COLO668 (cell line): ENCODE data around the gene UBE2D4.
"Not testable (repeated sequence)": the region's sequence is repeated elsewhere in the genome, so short reads cannot be mapped to it uniquely, and the experiment has no call there.

Experiments
- DNase-seq: peaks from one replicate; lab custom pipeline; 2025; ENCODE audit not compliant: unreplicated experiment; lab: John Stamatoyannopoulos, UW

The UBE2D4 gene

GRCh38 chr7:43925984-43926797 is at the start of gene UBE2D4:
TSS of gene UBE2D4 (plus strand) at chr7:43926436. CDS start at chr7:43926533, 97 bp downstream.
- DNase-seq, result peak; percentile 98

DNA sequence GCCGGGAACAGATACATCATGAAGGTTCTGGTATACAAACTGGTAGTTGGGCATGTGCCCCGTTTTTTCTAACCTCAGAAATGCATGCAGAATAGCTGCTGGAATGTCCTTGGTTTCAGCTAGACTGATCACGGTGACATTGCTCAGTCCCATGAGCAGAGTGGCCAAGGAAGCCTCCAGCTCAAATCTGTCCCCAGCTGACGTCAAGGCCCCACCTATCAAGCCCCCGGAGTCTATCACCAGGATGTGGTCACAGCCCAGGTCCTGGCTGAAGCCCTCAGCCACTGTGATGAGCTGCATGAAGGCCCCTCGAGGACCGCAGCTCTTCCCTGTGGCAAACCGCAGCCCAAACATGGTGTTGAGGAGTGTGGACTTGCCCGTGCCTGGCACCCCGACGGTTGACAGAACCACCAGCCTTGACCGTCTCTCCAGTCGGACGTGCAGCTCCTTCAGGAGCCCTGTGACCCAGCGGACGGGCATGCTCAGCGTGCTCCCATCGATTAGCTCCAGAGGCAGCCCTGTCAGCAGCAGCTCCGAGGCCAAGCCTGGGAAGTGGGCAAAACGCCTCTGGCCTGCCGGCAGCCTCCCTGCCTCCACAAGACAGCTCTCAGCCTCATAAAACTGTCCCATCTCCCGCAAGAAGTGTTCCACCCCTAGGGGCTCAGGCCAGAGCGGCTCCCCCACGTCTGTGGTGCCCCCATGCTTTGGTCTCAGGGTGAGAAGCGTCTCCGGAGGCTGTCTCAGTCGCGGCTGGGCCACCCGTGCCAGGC is 49.1 kb upstream of the UBE2D4 start:
- DNase-seq, result no peak

- no peak for DNase-seq
These were observed 48.0 kb upstream of the UBE2D4 start for GRCh38 chr7:43877968-43878864.

- no peak for DNase-seq
These were observed 47.4 kb upstream of the UBE2D4 start for GRCh38 chr7:43878867-43879266.

DNA sequence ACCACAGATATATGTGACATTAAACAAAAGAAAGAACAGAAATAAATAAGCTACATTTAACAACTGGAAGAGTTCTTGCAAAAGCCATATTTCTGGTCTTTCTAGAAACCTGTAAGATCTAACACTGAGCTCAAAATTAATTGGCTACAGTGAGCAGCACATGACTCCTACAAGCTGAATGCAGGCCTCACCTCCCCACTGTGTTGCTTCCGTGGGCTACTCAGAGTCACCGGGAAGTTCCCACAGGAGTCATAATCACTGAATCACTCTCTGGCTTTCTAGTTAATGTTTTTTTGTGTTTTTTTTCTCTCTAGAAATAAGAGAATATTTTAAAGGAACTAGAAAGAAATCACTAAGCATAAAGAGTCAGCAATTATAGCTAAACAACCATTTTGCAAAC is 46.8 kb upstream of the UBE2D4 start:
- no peak for DNase-seq

- DNase-seq, result no peak
These were observed 45.6 kb upstream of the UBE2D4 start for GRCh38 chr7:43880596-43880995.

DNA sequence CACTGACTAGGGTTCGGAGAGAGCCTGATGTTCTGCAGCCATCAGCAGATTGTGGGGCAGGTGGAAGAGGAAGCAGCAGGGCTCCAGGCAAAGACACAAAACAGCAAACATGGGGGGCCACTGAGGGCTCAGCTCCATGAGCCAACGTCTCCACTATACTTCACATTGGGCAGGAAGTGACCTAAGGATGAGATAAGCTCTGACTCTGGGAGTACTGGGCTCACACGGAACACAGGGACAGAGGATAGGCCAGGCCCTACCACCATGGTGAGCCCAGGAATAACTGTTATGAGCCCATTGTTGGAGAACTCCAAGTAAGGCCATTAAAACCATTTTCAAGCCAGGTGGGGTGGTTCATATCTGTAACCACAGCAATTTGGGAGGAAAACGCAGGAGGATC is 42.0 kb upstream of the UBE2D4 start:
- DNase-seq, result no peak

DNA sequence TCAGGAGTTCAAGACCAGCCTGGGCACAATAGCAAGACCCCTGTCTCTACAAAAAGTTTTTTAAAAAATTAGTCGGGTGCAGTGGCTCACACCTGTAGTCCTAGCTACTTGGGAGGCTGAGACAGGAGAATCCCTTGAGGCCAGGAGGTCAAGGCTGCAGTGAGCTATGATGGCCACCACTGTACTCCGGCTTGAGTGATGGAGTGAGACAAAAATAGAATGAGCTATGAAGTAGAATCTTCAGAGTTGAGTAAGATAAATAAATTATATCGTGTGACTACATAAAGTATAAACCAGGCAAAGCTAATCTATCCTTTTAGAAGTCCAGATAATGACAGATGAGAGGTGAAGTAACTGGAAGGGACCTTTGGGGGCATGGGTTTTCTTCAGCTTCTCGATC is 41.6 kb upstream of the UBE2D4 start:
- no peak for DNase-seq

- DNase-seq, result no peak
These were observed 37.0 kb upstream of the UBE2D4 start for GRCh38 chr7:43888993-43889945.

DNA sequence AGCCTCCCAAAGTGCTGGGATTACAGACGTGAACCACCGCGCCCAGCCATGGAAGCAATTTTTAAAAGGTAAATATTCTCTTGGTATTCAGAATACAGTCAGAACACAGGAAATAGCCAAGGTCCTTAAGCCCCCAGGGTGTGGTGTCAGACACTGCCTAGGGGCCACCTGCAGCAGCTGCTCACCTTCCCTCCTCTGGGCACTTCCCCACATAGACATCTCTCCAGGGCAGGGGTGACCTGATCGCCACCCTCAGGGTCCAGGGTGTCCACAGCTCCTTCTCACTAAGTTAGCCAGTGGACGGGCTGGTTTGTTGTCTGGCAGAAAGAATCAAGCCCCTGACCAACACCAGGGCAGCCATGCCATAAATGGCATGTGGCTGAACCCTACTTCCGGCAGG is 35.8 kb upstream of the UBE2D4 start:
- no peak for DNase-seq

DNA sequence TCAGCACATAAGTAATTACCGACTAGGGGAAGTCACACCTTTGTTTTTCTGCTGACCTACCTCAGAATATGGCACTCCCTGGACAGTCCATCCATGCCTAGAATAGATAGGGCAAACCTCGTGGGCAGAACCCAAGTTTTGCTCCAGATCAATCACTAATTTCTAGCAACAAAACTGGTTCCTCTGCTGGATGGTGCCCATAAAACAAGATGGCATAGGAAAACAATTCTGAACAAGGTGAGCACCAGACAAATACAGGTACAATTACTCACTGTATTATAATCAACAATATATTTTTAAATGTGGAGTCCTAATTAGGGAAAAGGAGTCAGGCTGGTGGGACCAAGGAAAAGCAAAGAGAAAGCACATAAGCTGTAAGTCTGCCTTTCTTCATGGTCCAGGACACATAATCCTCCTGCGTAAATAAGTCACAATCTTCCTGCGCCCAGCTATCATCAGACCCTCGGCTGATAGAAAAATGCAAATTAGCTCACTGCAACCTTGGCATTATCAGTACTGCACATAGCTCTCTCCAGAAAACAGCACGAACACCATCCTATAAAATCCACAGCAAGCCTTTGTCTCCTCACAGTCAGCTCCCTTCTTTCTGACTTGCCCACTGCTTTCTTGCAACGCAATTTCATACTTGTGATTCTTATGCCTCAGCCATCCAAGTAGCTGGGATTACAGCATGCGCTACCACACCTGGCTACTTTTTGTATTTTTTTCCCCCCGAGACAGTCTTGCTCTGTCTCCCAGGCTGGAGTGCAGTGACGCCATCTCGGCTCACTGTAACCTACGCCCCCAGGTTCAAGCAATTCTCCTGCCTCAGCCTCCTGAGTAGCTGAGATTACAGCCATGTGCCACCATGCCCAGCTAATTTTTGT is 34.9 kb upstream of the UBE2D4 start:
- DNase-seq, result no peak

- no peak for DNase-seq
These were observed 30.3 kb upstream of the UBE2D4 start for GRCh38 chr7:43895847-43896415.

- DNase-seq, result not testable (repeated sequence)
These were observed 27.7 kb upstream of the UBE2D4 start for GRCh38 chr7:43898571-43898970.

DNA sequence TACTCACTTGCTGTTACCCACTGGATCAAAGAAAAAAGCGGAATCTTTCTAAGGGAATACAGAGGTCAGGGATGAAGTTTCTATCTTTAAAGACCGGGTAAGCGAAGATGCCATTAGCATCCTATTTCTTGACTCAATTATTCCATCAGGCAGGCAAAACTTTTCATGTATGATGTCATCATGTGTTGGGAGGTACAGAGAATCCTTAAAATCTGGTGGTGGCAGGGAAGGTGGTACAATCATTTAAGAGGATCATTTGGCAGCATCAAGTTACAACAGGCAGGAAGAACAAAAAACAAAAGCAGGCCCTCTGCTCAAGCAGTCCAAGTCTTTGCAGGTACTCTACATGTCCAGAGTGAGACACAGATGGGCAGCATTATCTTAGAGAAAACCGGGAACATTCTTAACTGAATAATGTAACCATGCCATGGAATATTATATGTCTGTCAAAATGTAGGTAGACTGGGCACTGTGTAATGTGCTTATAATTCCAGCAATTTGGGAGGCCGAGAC is 23.6 kb upstream of the UBE2D4 start:
- no peak for DNase-seq

DNA sequence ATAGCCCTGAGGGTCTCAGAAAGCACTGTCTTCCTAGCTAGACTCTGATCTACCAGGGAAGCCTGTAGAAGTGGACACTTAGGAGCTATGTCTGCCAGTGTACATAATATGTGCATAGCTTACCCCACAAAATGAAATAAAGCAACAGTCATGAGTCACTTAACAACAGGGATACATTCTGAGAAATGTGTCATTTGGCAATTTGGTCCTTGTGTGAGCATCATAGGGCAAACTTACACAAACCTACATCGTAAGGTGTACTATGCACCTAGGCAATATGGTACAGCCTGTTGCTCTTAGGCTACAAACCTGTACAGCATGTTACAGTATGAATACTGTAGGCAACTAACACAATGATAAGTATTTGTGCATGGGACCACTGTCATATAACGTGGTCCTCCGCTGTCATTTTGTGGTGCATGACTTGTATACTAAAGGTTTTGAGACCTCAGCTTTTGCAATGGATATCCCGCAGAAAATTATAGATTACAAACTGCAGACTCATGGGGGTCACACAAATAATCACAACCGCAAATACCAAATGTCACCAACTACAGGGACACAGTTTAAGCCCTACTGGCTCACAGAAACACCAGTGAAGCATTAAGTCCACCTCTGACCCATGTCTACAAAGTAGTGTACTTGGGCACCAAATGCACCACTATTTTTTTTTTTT is 21.6 kb upstream of the UBE2D4 start:
- no peak for DNase-seq

DNA sequence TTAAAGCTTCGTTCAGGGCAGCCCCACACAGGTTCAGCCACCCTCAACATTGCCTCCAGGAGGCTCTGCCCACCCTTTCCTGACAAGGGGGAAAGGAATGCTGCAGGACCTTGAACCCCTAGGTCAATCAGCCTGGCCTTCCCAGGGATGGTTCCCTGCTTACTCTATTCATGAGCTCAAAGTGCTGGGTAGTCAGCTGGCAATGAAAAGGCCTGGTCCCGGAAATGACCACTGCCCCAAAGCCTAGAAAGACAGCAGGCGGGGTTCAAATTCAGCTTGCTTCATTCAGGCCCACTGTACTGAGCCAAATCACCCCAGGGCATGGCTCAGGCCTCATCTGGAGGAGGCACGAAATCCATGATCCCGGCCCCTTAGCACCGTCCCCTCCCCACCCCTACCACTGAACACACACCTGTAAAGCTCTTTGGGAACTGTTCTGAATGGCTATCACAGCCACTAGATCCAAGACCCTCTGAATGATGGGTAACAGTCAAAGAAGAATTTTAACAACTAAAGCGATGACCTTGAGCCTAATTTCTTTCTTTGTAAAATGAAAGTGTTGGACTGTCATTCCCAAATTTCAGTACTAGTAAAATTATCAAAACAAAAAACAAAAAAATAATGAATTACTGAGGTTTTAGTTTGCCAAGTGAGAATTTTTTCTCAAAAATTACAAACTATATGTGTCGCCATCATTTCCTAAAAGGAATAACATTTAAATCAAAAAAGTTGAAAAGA is 20.9 kb upstream of the UBE2D4 start:
- DNase-seq, result peak; percentile 40

DNA sequence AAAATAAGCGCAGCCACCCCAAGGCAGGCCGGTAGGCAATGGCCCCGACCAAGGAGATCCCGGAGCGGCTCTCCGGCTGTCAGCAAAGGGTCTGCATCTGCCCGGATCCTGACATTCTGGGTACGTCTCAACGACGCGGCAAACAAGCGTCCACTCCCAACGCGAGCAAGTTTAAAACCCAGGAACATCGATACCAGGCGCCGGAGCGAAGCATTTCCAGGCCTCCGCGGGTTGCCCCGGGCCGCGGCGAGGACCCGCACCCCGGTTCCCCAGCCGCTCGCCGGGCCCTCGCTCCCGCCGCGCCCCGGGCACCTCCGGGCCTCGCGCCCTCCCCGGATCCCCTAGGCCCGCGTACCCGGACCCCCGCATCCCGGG is 20.3 kb upstream of the UBE2D4 start:
- peak; percentile 63 for DNase-seq
